NAMALWA (cell line): ENCODE results near the gene HK1.
"Not testable (repeated sequence)": the region's sequence is repeated elsewhere in the genome, so short reads cannot be mapped to it uniquely, and the experiment has no call there.

Experiments used
- DNase-seq: peaks from one replicate; pipeline ENCODE4 v3.0.0-alpha.2; 2015; ENCODE audit warnings: low spot score

The HK1 gene

GRCh38 chr10:69328380-69328735 is 50.1 kb downstream of the HK1 start:
- DNase-seq, result no peak

GRCh38 chr10:69328888-69329287 is 50.6 kb downstream of the HK1 start:
- not testable (repeated sequence) for DNase-seq

- no peak for DNase-seq
Observed at GRCh38 chr10:69329721-69330178, 51.5 kb downstream of the HK1 start.

GRCh38 chr10:69331161-69331560 is 52.9 kb downstream of the HK1 start:
- DNase-seq, result no peak

- DNase-seq, result no peak
Observed at GRCh38 chr10:69332278-69333010, 54.1 kb downstream of the HK1 start.

GRCh38 chr10:69333205-69333604 is 54.9 kb downstream of the HK1 start:
- DNase-seq, result no peak

- DNase-seq, result not testable (repeated sequence)
Observed at GRCh38 chr10:69333865-69334301, 55.6 kb downstream of the HK1 start.

- DNase-seq, result no peak
Observed at GRCh38 chr10:69334302-69335062, 56.2 kb downstream of the HK1 start.

- no peak for DNase-seq
Observed at GRCh38 chr10:69335063-69335587, 56.8 kb downstream of the HK1 start.

GRCh38 chr10:69335613-69336012 is 57.3 kb downstream of the HK1 start:
- no peak for DNase-seq

- DNase-seq, result no peak
Observed at GRCh38 chr10:69336952-69337295, 58.6 kb downstream of the HK1 start.

- no peak for DNase-seq
Observed at GRCh38 chr10:69337296-69338132, 59.2 kb downstream of the HK1 start.

GRCh38 chr10:69338133-69338456 is 59.8 kb downstream of the HK1 start:
- no peak for DNase-seq

- no peak for DNase-seq
Observed at GRCh38 chr10:69338547-69339450, 60.5 kb downstream of the HK1 start.

GRCh38 chr10:69340695-69341094 is 62.4 kb downstream of the HK1 start:
- no peak for DNase-seq

- DNase-seq, result no peak
Observed at GRCh38 chr10:69343905-69344304, 65.6 kb downstream of the HK1 start.

- peak; percentile 20 for DNase-seq
Observed at GRCh38 chr10:69344591-69345252, 66.4 kb downstream of the HK1 start.

GRCh38 chr10:69345402-69345801 is 67.1 kb downstream of the HK1 start:
- no peak for DNase-seq

- no peak for DNase-seq
Observed at GRCh38 chr10:69345890-69346474, 67.7 kb downstream of the HK1 start.

- no peak for DNase-seq
Observed at GRCh38 chr10:69346776-69347175, 68.5 kb downstream of the HK1 start.
